Anterior cingulate cortex (tissue), 58 donors: ENCODE data around the gene TEX48.
A peak's percentile ranks its signal among the peaks of the same experiment; 100 is the strongest.

Experiments used
- DNase-seq, 58 donors: peaks; one replicate each; lab custom pipeline; 2025; lab: John Stamatoyannopoulos, UW

The TEX48 gene

GRCh38 chr9:114681594-114682332 lies at the start of gene TEX48:
Gene TEX48 (minus strand): TSS chr9:114682192. CDS start chr9:114671723, 10,469 bp downstream.
- peak in 29 of 58 donors; percentile 1 to 42 (median 17) for DNase-seq

- no peak for DNase-seq
These were observed 49.7 kb upstream of the TEX48 start for GRCh38 chr9:114731701-114732100.

GRCh38 chr9:114729706-114730105 lies 47.7 kb upstream of the TEX48 start:
- DNase-seq = peak in 9 of 58 donors; percentile 2 to 28 (median 9)

- no peak for DNase-seq
These were observed 43.9 kb upstream of the TEX48 start for GRCh38 chr9:114725930-114726329.

- DNase-seq = no peak
These were observed 42.8 kb upstream of the TEX48 start for GRCh38 chr9:114724744-114725143.

GRCh38 chr9:114723931-114724330 lies 41.9 kb upstream of the TEX48 start:
- no peak for DNase-seq

- DNase-seq = no peak
These were observed 41.1 kb upstream of the TEX48 start for GRCh38 chr9:114722937-114723620.

- no peak for DNase-seq
These were observed 40.2 kb upstream of the TEX48 start for GRCh38 chr9:114722081-114722621.

- no peak for DNase-seq
These were observed 39.6 kb upstream of the TEX48 start for GRCh38 chr9:114721491-114722079.

GRCh38 chr9:114720086-114720676 lies 38.2 kb upstream of the TEX48 start:
- DNase-seq = no peak

- no peak for DNase-seq
These were observed 37.3 kb upstream of the TEX48 start for GRCh38 chr9:114719290-114719689.

- no peak for DNase-seq
These were observed 36.8 kb upstream of the TEX48 start for GRCh38 chr9:114718801-114719221.

- DNase-seq = no peak
These were observed 36.0 kb upstream of the TEX48 start for GRCh38 chr9:114717908-114718486.

- DNase-seq = no peak
These were observed 27.6 kb upstream of the TEX48 start for GRCh38 chr9:114709636-114710035.

GRCh38 chr9:114706711-114707110 lies 24.7 kb upstream of the TEX48 start:
- DNase-seq = no peak

- no peak for DNase-seq
These were observed 20.0 kb upstream of the TEX48 start for GRCh38 chr9:114701988-114702387.

- no peak for DNase-seq
These were observed 16.0 kb upstream of the TEX48 start for GRCh38 chr9:114697951-114698351.

GRCh38 chr9:114696814-114697544 lies 15.0 kb upstream of the TEX48 start:
- DNase-seq = no peak

GRCh38 chr9:114695948-114696347 lies 14.0 kb upstream of the TEX48 start:
- DNase-seq = no peak
